Fibroblast of lung (primary cell): ENCODE data around the gene NUDCD3.

Experiments
- EZH2 ChIP-seq: IDR thresholded peaks from 2 replicates; pipeline ENCODE4 v1.5.1; 2012; ENCODE audit warnings: low read length, control low read depth, mild to moderate bottlenecking; ENCODE audit errors: missing control alignments
- TF ChIP-seq, protein P1 (sequence below), 2 donors: IDR thresholded peaks in 1 of 2; conservative IDR thresholded peaks in 1 of 2; 1 replicate in 1 of 2; 2 replicates in 1 of 2; pipeline ENCODE4 v1.5.1; 2011 to 2012; ENCODE audit warnings: low read length in 2 of 2, control low read depth in 1 of 2, inconsistent platforms in 1 of 2, low read depth in 1 of 2, mild to moderate bottlenecking in 1 of 2

GRCh38 chr7:44375236-44375699, 115.2 kb downstream of the NUDCD3 start:
- TF ChIP-seq, protein P1, sequence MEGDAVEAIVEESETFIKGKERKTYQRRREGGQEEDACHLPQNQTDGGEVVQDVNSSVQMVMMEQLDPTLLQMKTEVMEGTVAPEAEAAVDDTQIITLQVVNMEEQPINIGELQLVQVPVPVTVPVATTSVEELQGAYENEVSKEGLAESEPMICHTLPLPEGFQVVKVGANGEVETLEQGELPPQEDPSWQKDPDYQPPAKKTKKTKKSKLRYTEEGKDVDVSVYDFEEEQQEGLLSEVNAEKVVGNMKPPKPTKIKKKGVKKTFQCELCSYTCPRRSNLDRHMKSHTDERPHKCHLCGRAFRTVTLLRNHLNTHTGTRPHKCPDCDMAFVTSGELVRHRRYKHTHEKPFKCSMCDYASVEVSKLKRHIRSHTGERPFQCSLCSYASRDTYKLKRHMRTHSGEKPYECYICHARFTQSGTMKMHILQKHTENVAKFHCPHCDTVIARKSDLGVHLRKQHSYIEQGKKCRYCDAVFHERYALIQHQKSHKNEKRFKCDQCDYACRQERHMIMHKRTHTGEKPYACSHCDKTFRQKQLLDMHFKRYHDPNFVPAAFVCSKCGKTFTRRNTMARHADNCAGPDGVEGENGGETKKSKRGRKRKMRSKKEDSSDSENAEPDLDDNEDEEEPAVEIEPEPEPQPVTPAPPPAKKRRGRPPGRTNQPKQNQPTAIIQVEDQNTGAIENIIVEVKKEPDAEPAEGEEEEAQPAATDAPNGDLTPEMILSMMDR (conservative IDR thresholded peaks at IDR 0.05 in 1 of 2, IDR thresholded peaks at IDR 0.05 in 1 of 2; ENCODE audit: low read depth in 1 of 2, low read length in 2 of 2) = no peak
- no peak for TF ChIP-seq EZH2
